ENCODE data around the gene ELOA.

ELOA gene

GRCh38 chr1:23698466-23698865 lies 44.8 kb upstream of the ELOA start:
- H3K36me3 ChIP-seq: peaks cover 72% of the 10 kb centered on the region
- no peaks in the 10 kb centered on the region; the same call in 1 of the 2 replicates for H3K4me1 ChIP-seq
- TF ChIP-seq CTCF (IDR thresholded peaks at IDR 0.05; ENCODE audit: low read depth, low read length): no peak
- no peak overlapping the region for H3K4me3 ChIP-seq (ENCODE audit: low read depth, low read length)
- no peaks in the 10 kb centered on the region for H3K9me3 ChIP-seq
- DNase-seq: no peak
- H3K27me3 ChIP-seq: no peaks in the 10 kb centered on the region

DNA sequence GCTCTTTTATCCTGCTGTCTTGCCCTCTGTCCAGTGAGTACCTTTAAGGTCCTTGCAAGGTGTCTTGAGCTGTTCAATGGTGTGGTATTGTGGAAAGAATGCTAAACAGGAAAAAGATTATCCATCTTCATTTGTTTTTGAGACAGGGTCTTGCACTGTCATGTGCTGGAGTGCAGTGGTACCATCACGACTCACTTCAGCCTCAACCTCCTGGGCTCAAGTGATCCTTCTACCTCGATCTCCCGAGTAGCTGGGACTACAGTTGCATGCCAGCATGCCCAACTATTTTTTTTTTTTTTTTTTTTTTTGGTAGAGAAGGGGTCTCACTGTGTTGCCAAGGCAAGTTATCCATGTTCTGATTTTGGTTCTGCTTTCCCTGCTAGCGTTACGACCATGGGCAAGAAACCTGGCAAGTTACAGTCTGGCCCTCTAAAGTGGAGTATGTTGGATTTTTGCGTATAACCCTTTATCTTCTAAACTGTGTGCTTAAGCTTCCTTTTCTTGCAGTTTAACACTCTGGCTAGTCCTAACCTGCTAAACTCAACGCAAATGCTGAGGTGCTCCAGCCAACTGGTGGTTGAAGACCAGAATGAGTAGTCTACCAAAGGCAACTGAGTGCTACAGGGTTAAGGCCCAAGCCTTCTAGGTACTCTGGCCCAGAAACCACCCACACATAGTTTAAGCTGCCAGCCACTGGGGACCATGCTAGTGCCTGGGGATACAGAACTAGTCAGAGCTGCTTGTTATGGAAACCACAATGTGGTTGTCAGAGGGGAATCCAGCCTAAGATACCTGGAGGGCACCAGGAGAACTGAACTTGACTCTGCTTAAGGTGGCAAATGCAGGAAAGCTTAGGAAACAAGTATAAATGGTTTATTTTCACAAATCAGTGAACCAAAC lies 43.7 kb upstream of the ELOA start:
- H3K9me3 ChIP-seq: no peaks in the 10 kb centered on the region
- no peak for TF ChIP-seq CTCF (IDR thresholded peaks at IDR 0.05; ENCODE audit: low read depth, low read length)
- no peak overlapping the region for H3K4me3 ChIP-seq (ENCODE audit: low read depth, low read length)
- peaks cover 62% of the 10 kb centered on the region for H3K36me3 ChIP-seq
- no peaks in the 10 kb centered on the region for H3K27me3 ChIP-seq
- no peak for DNase-seq
- H3K4me1 ChIP-seq: no peaks in the 10 kb centered on the region

- no peaks in the 10 kb centered on the region for H3K27me3 ChIP-seq
- H3K36me3 ChIP-seq: peaks cover 44% of the 10 kb centered on the region
- no peak overlapping the region for H3K4me3 ChIP-seq (ENCODE audit: low read depth, low read length)
- no peaks in the 10 kb centered on the region for H3K9me3 ChIP-seq
- H3K4me1 ChIP-seq: no peaks in the 10 kb centered on the region
- no peak for TF ChIP-seq CTCF (IDR thresholded peaks at IDR 0.05; ENCODE audit: low read depth, low read length)
- DNase-seq: no peak
Measured at GRCh38 chr1:23701310-23701709, 42.0 kb upstream of the ELOA start.

DNA sequence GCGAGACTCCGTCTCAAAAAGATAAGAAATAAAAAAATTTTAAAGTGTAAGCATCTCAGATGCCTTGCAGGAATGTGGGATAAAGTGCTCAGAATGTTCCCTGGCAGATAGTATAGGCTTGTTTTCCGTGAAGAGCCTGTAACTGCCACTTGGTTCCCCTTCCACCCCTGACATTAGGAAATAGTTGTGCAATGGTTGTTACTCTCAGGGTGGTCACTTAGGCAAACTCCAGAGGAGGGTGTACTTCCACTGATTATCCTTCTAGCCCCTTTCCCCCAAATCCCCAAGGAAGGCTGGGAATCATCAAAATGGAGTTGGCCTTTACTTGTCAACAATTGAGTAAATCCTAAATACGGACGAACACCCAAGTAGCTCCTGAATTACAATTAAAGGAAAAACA lies 41.3 kb upstream of the ELOA start:
- H3K27me3 ChIP-seq: no peaks in the 10 kb centered on the region
- no peaks in the 10 kb centered on the region for H3K9me3 ChIP-seq
- peaks cover 38% of the 10 kb centered on the region for H3K36me3 ChIP-seq
- H3K4me1 ChIP-seq: no peaks in the 10 kb centered on the region
- no peak overlapping the region for H3K4me3 ChIP-seq (ENCODE audit: low read depth, low read length)
- no peak for DNase-seq
- TF ChIP-seq CTCF (IDR thresholded peaks at IDR 0.05; ENCODE audit: low read depth, low read length): no peak

- H3K4me1 ChIP-seq: no peaks in the 10 kb centered on the region
- TF ChIP-seq CTCF (IDR thresholded peaks at IDR 0.05; ENCODE audit: low read depth, low read length): no peak
- H3K36me3 ChIP-seq: peaks cover 16% of the 10 kb centered on the region
- H3K9me3 ChIP-seq: no peaks in the 10 kb centered on the region
- DNase-seq: no peak
- no peak overlapping the region for H3K4me3 ChIP-seq (ENCODE audit: low read depth, low read length)
- no peaks in the 10 kb centered on the region for H3K27me3 ChIP-seq
Measured at GRCh38 chr1:23704834-23705495, 38.3 kb upstream of the ELOA start.

GRCh38 chr1:23709229-23709628 lies 34.0 kb upstream of the ELOA start:
- H3K4me3 ChIP-seq (ENCODE audit: low read depth, low read length): no peak overlapping the region
- no peaks in the 10 kb centered on the region for H3K4me1 ChIP-seq
- no peaks in the 10 kb centered on the region for H3K27me3 ChIP-seq
- H3K9me3 ChIP-seq: no peaks in the 10 kb centered on the region
- TF ChIP-seq CTCF (IDR thresholded peaks at IDR 0.05; ENCODE audit: low read depth, low read length): no peak
- no peaks in the 10 kb centered on the region; the same call in 1 of the 2 replicates for H3K36me3 ChIP-seq
- no peak for DNase-seq
